HEK293T (cell line): Measurements from ENCODE around the gene FGF7.

Source experiments
- ARNT ChIP-seq: fragments of 450-650 bp; IDR thresholded peaks from 2 replicates; pipeline ENCODE4 v1.6.1; 2017; ENCODE audit warnings: mild to moderate bottlenecking
- BHLHE40 ChIP-seq: fragments of 450-650 bp; IDR thresholded peaks from 2 replicates; pipeline ENCODE4 v1.6.1; 2016; ENCODE audit warnings: mild to moderate bottlenecking, moderate library complexity, borderline replicate concordance
- FOXA1 ChIP-seq: fragments of 450-650 bp; IDR thresholded peaks from 2 replicates; pipeline ENCODE4 v1.6.1; 2016; ENCODE audit warnings: mild to moderate bottlenecking
- FOXK2 ChIP-seq: fragments of 450-650 bp; IDR thresholded peaks from 2 replicates; pipeline ENCODE4 v1.6.1; 2016; ENCODE audit warnings: mild to moderate bottlenecking
- FOXM1 ChIP-seq: fragments of 450-650 bp; IDR thresholded peaks from 2 replicates; pipeline ENCODE4 v1.6.1; 2017; ENCODE audit warnings: mild to moderate bottlenecking, borderline replicate concordance
- L3MBTL2 ChIP-seq: fragments of 450-650 bp; conservative IDR thresholded peaks from 2 replicates; pipeline ENCODE4 v1.6.1; 2016; ENCODE audit warnings: mild to moderate bottlenecking
- NFRKB ChIP-seq: fragments of 450-650 bp; IDR thresholded peaks from 2 replicates; pipeline ENCODE4 v1.6.1; 2016; ENCODE audit warnings: mild to moderate bottlenecking, moderate library complexity
- SP1 ChIP-seq: fragments of 450-650 bp; IDR thresholded peaks from 2 replicates; pipeline ENCODE4 v1.6.1; 2017
- ZNF384 ChIP-seq: fragments of 450-650 bp; IDR thresholded peaks from 2 replicates; pipeline ENCODE4 v1.6.1; 2016

DNA sequence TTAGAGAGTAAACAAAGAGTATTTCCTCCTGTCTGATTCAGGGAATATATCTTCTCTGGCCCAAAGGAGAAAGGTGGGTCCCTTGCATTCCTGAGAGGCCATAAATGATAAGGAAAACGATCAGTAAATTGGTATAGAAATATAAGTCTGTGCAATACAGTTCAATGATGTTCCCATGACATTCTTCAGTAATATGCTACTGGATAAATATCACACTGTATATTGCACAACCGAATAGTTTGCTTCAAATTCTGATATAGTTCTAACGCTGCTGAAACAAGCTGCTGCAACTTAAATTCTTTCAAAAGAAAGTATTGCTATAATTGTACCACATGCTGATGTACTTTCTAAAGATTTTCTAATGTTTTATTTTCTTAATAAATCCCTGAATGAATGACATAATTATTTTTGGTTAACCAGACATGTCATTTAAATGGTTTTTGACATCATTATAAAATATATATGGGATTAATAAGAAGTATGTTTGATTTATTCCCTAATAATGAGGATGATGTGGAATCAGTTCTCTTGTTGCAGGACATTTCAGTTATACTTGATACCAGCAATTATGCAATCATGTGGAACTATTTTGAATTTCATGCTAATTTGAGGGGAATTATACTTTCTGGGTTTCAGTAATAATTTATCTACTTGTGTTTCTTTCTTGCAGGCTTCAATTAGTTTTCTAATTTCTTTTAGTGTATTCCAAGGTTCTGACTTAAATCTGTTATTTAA lies 44.9 kb downstream of the FGF7 start:
- TF ChIP-seq FOXA1 = no peak
- TF ChIP-seq L3MBTL2 = no peak
- no peak for TF ChIP-seq NFRKB
- no peak for TF ChIP-seq FOXK2
- no peak for TF ChIP-seq ARNT
- TF ChIP-seq ZNF384 = no peak
- TF ChIP-seq BHLHE40 = no peak
- no peak for TF ChIP-seq SP1
- TF ChIP-seq FOXM1 = no peak
